Neutrophil (primary cell): ENCODE data around the gene NSL1.
"Not testable (repeated sequence)": the region's sequence is repeated elsewhere in the genome, so short reads cannot be mapped to it uniquely, and the experiment has no call there.

Experiments
- H3K27ac ChIP-seq: fragments of 200-600 bp; sonication (generic); 2 replicates; pipeline ENCODE4 v1.5.1; 2016; ENCODE audit warnings: mild to moderate bottlenecking, moderate library complexity
- H3K27me3 ChIP-seq: fragments of 200-600 bp; sonication (generic); 2 replicates; pipeline ENCODE4 v1.6.0; 2016; ENCODE audit warnings: mild to moderate bottlenecking
- H3K36me3 ChIP-seq: fragments of 200-600 bp; sonication (generic); 2 replicates; pipeline ENCODE4 v1.5.1; 2017
- H3K4me1 ChIP-seq, 2 experiments: fragments of 200-600 bp in 1 of 2; sonication (generic) in 1 of 2; 1 replicate in 1 of 2; 2 replicates in 1 of 2; pipeline versions ENCODE4 v1.5.1 to v1.6.1; 2013 to 2016; ENCODE audit warnings: low read depth in 1 of 2, low read length in 1 of 2, mild to moderate bottlenecking in 1 of 2, moderate library complexity in 1 of 2; ENCODE audit not compliant: control insufficient read depth in 1 of 2, insufficient read depth in 1 of 2
- H3K4me3 ChIP-seq, 2 experiments: fragments of 200-600 bp in 1 of 2; sonication (generic) in 1 of 2; 1 replicate in 1 of 2; 2 replicates in 1 of 2; pipeline ENCODE4 v1.5.1; 2013 to 2016; ENCODE audit warnings: low read depth in 1 of 2, low read length in 1 of 2, mild to moderate bottlenecking in 1 of 2, moderate library complexity in 1 of 2
- H3K9me3 ChIP-seq: fragments of 200-600 bp; sonication (generic); 2 replicates; pipeline ENCODE4 v1.5.1; 2016
- TF ChIP-seq, protein P1 (sequence below): fragments of 200-600 bp; sonication (generic); IDR thresholded peaks from 2 replicates; pipeline ENCODE4 v1.5.1; 2016; ENCODE audit warnings: antibody characterized with exemption

The NSL1 gene

DNA sequence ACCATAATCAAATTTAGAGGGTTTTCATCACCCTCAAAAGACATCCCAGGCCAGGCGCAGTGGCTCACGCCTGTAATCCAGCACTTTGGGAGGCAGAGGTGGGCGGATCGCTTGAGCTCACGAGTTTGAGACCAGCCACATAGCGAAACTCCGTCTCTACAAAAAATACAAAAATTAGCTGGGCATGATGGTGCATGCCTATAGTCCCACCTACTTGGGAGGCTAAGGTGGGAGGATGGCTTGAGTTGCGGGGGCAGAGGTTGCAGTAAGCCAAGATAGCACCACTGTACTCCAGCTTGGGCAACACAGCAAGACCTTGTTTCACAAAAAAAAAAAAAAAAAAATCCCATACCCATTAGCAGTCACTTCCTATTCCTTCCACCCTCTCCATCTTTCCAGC is 58.5 kb downstream of the NSL1 start:
- Histone ChIP-seq H3K4me1 (peaks cover 2 to 3% of the 10 kb centered on the region in 2 experiments), H3K27ac (no peak overlapping the region)
- TF ChIP-seq, protein P1, sequence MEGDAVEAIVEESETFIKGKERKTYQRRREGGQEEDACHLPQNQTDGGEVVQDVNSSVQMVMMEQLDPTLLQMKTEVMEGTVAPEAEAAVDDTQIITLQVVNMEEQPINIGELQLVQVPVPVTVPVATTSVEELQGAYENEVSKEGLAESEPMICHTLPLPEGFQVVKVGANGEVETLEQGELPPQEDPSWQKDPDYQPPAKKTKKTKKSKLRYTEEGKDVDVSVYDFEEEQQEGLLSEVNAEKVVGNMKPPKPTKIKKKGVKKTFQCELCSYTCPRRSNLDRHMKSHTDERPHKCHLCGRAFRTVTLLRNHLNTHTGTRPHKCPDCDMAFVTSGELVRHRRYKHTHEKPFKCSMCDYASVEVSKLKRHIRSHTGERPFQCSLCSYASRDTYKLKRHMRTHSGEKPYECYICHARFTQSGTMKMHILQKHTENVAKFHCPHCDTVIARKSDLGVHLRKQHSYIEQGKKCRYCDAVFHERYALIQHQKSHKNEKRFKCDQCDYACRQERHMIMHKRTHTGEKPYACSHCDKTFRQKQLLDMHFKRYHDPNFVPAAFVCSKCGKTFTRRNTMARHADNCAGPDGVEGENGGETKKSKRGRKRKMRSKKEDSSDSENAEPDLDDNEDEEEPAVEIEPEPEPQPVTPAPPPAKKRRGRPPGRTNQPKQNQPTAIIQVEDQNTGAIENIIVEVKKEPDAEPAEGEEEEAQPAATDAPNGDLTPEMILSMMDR, result no peak

DNA sequence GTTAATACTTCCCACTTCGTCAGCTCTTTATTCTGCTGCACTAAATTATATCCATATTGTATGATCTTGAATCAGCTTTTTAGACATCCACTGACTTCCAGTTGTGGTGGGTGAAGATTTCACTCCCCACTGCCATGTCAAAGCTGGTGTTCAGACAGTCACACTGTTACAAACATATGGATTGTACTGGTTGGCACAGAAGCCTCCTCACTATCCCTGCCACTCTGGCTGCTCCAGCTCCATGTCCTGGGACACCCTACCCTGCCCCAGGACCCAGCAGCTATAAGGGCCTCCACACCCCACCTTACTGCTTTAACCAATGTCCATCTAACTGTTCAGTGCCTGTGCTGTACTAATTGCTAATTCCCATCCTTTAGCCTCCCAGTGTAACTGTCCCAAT is 59.9 kb downstream of the NSL1 start:
- H3K27ac ChIP-seq, result no peak overlapping the region
- no peaks in the 10 kb centered on the region for H3K27me3 ChIP-seq
- peaks cover under 1% of the 10 kb centered on the region for H3K36me3 ChIP-seq
- H3K9me3 ChIP-seq, result no peaks in the 10 kb centered on the region
- H3K4me1 ChIP-seq, result peaks cover 5 to 9% of the 10 kb centered on the region in 2 experiments
- TF ChIP-seq, protein P1, result no peak
- H3K4me3 ChIP-seq, result no peak overlapping the region

More for the DNA sequence above, 58.5 kb downstream of the NSL1 start:
- Histone ChIP-seq H3K36me3 (no peaks in the 10 kb centered on the region), H3K9me3 (no peaks in the 10 kb centered on the region), H3K27me3 (no peaks in the 10 kb centered on the region), H3K4me3 (no peak overlapping the region)

DNA sequence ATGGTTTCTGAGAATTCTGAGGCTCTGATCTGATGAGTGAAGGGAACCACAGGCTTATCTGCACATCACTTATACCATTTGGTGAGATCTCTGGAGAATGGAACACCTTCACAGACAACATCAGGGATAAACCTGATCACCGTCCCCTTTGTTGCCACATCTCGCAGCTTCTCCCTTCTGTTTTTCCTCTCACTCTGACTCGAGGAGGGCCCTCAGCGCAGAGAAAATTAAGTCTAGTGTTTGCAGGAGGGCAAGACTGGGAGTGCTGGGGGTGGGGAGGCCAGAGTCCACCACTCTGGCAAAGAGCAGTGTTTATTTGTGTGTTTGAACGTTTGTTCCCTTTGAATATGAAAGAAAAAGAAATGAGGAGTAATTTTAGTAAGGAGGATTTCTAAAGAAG is 63.0 kb downstream of the NSL1 start:
- no peaks in the 10 kb centered on the region for H3K27me3 ChIP-seq
- H3K9me3 ChIP-seq, result no peaks in the 10 kb centered on the region
- peaks cover 5% of the 10 kb centered on the region for H3K36me3 ChIP-seq
- H3K27ac ChIP-seq, result no peak overlapping the region
- peaks cover 5 to 9% of the 10 kb centered on the region in 2 experiments for H3K4me1 ChIP-seq
- TF ChIP-seq, protein P1, result no peak
- no peak overlapping the region for H3K4me3 ChIP-seq

DNA sequence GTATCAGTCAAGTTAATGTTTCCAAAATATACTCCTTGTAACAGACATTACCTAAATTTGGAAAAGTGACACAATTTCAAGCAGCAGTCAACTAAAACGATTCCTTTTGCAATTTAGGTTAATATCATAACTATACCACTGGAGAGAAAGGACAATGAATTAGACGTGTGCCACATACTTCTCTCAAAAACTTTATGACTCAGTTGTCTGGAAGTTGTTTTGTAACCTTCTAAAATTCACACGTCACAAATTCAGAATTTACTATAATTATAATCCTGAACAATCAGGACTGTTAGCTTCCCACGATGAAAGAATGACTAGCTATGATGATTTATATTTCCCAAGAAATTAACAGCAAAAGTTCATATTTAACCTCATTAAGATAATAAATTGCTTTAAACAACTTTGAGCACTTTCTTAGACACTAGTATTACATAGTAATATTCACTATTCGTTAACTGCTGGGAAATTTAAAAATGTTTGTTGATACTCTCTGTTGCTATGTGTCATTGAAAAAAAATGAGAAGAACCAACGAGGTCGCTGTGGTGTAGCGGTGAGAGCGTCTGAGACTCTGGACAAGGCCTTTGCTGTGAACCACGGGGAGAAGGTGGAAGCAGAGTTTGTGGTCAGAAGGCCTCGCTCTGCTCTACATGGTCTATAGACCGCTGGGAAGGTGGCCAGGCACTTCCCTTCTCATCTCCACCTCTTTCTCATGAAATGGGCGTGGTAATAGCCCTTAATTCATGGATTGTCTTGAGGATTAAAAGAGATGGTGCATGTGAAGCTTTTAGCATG is 64.0 kb downstream of the NSL1 start:
- Histone ChIP-seq H3K9me3 (no peaks in the 10 kb centered on the region), H3K27ac (no peak overlapping the region), H3K4me3 (no peak overlapping the region), H3K27me3 (no peaks in the 10 kb centered on the region), H3K36me3 (peaks cover 5% of the 10 kb centered on the region), H3K4me1 (peaks cover 6 to 9% of the 10 kb centered on the region in 2 experiments)
- TF ChIP-seq, protein P1, result no peak

DNA sequence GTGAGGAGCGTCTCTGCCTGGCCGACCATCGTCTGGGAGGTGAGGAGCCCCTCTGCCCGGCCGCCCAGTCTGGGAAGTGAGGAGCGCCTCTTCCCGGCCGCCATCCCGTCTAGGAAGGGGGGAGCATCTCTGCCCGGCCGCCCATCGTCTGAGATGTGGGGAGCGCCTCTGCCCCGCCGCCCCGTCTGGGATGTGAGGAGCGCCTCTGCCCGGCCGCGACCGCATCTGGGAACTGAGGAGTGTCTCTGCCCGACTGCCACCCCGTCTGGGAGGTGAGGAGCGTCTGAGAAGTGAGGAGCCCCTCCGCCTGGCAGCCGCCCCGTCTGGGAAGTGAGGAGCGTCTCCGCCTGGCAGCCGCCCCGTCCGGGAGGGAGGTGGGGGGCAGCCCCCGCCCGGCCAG is 66.9 kb downstream of the NSL1 start:
- H3K36me3 ChIP-seq, H3K27me3 ChIP-seq, H3K27ac ChIP-seq, H3K9me3 ChIP-seq, H3K4me3 ChIP-seq: not testable (repeated sequence)
- peaks cover 11 to 13% of the 10 kb centered on the region in 2 experiments for H3K4me1 ChIP-seq

DNA sequence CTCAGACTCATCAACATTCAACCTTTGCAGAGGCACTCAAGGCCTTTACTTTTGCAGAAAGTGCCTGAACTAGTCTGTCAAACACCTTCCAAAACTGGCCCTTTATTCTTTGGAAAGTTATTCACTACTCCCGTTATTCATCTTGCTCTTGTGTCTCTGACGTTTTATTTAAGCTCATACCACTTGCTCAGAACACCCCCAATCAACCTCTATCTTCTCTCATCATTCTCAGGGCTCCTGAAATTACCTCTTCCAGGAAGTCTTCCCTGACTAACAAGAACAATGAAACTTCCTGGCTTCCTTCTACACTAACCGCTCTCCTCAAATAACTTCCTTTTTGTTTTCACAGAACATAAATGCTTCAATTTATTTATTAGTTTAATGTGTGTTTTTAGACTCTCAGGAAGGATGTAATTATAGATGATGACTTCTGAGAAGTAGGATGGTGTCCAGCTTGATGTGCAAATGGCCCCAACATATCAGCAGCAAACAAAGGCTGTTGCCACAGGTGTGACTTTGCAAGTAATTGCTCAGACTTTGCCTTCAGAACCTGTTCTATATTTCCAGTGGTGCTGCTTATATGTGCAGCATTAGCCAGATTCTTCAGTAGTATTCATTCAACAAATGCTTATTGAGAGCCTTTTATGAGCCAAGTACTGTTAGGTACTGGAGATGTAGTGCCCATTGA is 69.2 kb downstream of the NSL1 start:
- TF ChIP-seq, protein P1, result no peak
- H3K27ac ChIP-seq, result no peak overlapping the region
- peaks cover 4 to 6% of the 10 kb centered on the region in 2 experiments for H3K4me1 ChIP-seq
- H3K36me3 ChIP-seq, result peaks cover 5% of the 10 kb centered on the region
- H3K4me3 ChIP-seq, result no peak overlapping the region
- H3K9me3 ChIP-seq, result no peaks in the 10 kb centered on the region
- peaks cover 23% of the 10 kb centered on the region for H3K27me3 ChIP-seq
